ENCODE results near the gene TBC1D14.

The TBC1D14 gene

GRCh38 chr4:7001271-7001670 is 91.6 kb downstream of the TBC1D14 start:
- no peak for DNase-seq (ENCODE audit: low read depth)

DNA sequence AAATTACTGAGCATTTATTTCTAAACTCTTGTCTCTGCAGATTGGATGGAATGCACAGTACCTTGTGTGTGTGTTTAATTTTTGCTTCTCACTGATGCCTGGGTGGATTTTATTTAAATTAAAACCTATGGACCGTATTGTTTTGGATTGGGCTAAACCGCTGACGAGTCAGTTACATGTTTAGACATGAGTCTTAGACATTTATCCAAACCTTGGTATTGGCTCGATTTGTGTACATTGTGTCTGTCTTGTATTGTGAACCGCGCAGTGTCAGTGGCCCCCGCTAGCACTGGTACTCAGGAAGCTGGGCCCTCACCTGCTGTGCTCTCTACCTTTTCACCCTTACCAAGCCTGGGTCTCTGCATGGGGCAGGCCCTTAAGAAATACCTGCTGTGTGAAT is 92.7 kb downstream of the TBC1D14 start:
- no peak for DNase-seq (ENCODE audit: low read depth)

DNA sequence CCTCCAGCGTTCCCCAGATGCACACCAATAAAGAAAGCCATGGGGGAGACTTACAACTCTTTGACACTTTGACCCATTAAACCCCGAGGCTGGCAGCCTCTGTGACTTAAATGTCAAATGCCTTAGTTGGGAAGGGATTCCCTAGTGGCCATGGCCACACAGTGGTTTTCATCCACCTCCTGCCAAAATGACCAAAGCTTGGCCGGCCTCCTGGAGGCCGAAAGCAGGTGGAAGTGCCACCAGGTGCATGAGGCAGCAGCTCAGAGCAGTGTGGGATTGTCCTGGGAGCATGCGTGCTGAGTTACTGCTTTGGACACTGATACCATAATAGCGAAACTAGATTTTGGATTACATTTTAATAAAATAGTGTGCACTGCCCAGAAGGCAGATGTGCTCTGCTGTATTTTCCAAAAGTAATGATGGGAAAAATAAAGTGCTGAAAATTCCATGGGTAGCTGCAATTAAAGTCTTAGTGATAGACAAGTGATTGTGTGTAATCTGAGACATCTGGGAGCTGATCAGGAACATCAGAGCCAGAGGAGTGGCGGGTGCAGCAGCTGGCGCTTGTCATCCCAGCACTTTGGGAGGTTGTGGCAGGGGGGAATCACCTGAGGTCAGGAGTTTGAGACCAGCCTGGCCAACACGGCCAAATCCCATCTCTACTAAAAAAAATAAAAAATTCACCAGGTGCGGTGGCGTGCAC is 93.7 kb downstream of the TBC1D14 start:
- no peak for DNase-seq (ENCODE audit: low read depth)

- DNase-seq (ENCODE audit: low read depth) = no peak
These were observed 94.2 kb downstream of the TBC1D14 start for GRCh38 chr4:7003879-7004240.

- no peak for DNase-seq (ENCODE audit: low read depth)
These were observed 94.7 kb downstream of the TBC1D14 start for GRCh38 chr4:7004331-7004730.

DNA sequence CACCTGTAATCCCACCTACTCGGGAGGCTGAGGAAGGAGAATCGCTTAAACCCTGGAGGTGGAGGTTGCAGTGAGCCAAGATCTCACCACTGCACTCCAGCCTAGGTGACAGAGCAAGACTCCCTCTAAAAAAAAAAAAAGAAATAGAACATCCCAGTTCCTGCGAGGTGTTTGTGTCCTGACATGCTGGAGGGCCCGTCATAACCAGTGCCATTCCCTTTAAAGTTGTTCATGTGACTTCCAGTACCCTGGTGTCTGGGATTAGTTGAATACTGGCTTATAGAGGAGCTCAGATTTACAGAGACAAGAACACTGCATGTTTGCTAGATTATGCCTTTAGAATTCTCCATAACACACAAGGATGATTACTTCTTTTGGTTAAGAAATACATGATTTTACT is 95.9 kb downstream of the TBC1D14 start:
- no peak for DNase-seq (ENCODE audit: low read depth)

GRCh38 chr4:7006411-7006810 is 96.8 kb downstream of the TBC1D14 start:
- no peak for DNase-seq (ENCODE audit: low read depth)

DNA sequence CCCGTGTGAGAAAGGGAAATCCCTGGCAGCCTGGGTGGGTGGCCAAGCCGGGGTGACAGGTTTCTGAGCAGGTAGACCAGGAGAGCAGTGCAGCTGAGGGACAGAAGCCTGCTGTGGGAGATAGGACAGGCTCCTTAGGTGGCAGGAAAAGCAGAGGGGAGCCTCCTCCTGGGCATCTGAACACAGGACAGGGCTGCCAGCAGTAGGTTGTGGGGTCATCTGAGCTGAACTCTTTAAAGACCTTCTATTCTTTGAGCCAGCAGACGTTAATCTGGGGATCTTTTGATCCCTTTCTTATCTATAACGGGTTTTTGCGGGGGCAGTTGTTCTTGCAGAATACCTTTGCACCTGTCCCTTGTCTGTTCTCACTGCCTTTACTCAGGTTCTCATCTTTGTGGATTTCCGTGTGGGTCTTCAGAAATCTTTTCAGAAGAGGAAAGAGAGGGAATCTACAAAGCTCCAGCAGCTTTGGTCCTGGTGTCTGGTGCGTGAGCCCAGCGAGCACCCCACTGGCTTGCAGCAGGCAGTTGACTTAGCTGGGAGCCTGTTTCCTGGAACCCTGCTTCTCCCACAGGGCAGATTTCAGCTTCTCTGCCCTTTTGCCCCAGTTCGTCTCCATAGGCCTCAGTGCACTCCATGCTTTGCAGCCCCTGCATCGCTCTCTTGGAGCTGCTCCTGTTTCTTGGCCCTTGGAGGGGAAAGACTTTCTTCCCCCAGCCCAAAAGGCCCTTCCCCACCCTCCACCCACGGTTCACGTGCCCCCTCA is 97.7 kb downstream of the TBC1D14 start:
- DNase-seq (ENCODE audit: low read depth) = no peak

DNA sequence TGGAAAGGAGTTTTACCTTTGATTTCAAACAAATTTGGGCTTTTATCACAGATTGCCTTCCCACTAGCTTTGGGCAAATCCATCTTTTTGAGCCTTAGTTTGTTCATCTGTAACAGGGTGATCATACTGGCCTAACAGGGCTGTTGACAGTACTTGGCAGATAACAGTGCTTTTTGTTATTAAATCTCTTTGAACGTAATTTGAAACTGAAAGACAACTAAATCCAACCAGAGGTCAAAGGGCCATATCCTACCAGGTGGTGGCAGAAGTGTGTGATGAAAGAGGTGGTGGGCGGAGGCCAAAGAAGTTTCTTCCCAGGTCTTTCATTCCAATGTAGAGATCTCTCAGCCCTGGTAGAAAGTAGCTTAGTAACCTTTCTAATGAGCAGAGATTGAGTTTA is 98.3 kb downstream of the TBC1D14 start:
- no peak for DNase-seq (ENCODE audit: low read depth)

DNA sequence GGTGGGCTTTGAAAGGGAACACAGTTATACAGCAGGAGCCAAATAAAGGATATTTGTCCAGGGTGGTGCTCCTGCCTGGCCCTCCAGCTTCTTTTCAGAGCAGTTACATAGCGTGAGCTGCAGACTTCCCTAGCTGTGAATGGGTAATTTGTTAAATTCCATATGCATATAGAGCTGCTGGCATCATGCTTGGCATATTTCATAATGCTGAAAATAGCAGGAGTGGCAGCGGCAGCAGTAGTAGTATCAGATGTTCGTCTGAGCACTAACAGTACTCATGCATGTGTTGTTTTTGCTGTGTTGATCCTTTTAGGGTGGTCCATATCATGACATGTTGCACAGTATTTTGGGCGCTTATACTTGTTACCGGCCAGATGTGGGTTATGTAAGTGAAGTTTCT is 99.9 kb downstream of the TBC1D14 start:
- no peak for DNase-seq (ENCODE audit: low read depth)

GRCh38 chr4:7013175-7013574 is 103.5 kb downstream of the TBC1D14 start:
- no peak for DNase-seq (ENCODE audit: low read depth)

GRCh38 chr4:7014815-7015214 is 105.2 kb downstream of the TBC1D14 start:
- DNase-seq (ENCODE audit: low read depth) = no peak

DNA sequence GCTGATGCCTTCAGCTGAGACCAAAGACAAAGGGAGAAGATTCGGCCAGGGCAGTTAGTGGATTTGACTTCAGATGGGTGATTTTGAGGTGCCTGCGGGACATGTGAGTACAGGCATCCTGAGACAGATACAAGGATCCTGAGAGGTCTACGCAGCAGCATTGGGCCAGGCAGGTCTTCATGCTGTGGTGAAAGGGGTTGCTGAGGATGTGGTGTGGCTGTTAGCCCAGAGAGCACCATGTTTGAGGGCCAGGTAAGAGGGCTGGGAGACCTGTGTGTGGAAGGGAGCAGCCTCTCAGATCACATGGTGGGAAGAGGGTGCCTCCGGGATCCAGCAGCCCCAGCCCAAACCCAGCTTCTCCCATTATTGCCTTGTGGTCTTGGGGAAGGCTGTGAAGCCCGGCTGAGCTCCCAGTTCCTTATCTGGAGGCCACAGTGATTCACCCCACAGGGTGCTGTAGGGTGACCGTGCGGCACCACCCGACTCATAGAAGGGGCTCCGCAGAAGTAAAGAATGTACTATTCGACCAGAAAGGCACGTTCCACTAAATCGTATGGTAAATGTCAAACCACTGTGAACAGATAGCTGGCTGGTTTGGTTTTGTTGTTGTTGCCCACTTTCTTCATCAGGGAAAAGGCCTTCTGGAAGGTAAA is 105.9 kb downstream of the TBC1D14 start:
- no peak for DNase-seq (ENCODE audit: low read depth)

GRCh38 chr4:7016086-7016485 is 106.5 kb downstream of the TBC1D14 start:
- no peak for DNase-seq (ENCODE audit: low read depth)

DNA sequence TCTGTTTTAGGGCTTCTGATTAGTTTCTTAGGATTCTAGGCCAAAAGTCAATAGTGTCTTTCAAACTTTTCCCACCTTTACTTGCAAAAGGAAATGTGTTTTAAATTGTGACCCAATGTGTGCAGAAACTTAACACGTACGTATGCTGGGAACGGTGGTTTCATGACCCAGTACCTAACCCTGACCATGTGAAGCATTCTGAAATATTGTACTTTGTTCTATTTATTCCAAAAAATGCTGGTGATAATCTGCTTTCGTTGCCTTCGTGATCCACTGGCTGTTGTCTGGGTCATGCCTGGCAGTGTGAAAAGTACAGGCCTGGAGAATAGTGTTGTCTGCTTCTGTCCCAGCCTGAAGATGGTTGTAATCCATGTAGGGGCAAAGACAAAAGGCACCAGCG is 106.9 kb downstream of the TBC1D14 start:
- no peak for DNase-seq (ENCODE audit: low read depth)

GRCh38 chr4:7017446-7018048 is 107.9 kb downstream of the TBC1D14 start:
- no peak for DNase-seq (ENCODE audit: low read depth)

DNA sequence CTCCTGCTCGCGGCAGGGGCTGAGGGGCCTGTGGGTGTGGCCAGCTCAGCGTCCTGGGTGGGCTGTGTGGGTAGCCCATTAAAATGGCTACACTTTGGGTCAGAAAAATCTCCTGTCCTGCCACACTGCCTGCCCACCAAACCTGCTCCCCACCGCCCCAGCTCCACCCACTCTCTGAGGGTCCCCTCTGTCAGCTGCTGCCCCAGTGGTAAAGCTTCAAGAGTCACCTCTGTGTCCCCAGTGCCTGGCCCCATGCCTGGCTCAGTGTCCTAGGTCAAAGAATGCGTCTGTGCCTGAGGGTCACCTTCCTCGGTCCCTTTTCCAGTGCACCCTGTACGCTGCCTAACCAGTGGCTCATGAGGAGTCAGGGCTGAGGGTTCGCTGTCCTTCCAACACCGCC is 108.7 kb downstream of the TBC1D14 start:
- no peak for DNase-seq (ENCODE audit: low read depth)

GRCh38 chr4:7019367-7019766 is 109.7 kb downstream of the TBC1D14 start:
- no peak for DNase-seq (ENCODE audit: low read depth)

- DNase-seq (ENCODE audit: low read depth) = no peak
These were observed 110.7 kb downstream of the TBC1D14 start for GRCh38 chr4:7020290-7020689.

- no peak for DNase-seq (ENCODE audit: low read depth)
These were observed 111.2 kb downstream of the TBC1D14 start for GRCh38 chr4:7020856-7021255.

- no peak for DNase-seq (ENCODE audit: low read depth)
These were observed 111.7 kb downstream of the TBC1D14 start for GRCh38 chr4:7021355-7021754.

DNA sequence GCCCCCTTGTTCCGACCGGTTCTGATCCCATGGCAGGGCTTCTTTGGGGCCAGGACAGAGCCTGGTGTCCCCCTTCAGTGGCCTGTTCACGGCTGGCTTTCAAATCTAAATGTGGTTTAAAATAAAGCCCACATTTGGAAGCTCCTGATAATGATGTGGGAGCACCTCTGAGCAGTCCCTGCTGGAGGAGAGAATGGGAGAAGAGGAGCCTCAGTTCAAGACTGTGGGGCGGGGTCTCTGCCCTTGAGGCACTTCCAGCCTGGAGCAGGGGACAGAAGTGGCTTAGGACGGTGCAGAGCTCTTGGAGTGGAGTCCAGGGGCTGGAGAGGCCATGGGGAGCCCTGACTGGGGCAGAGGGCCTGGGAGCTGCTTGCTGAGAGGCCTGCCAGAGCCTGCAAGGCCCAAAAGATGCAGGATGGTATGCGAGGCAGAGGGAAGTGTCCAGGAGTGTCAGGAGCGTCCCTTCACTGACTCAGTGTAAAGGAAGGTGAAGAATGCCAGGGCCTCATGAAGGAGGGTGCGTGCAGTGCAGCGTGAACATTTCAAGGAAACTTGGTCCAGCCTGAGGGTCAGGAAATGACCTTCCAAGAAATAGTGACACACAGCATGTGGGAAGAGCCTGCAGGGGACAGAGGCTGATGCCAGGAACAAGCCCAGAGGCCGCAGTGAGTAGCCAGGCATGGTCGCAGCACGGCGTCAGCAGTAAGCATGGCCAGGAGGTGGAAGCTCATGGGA is 112.5 kb downstream of the TBC1D14 start:
- peak; percentile 95 for DNase-seq (ENCODE audit: low read depth)
